ENCODE data around the gene MTHFR.
A peak's percentile ranks its signal among the peaks of the same experiment; 100 is the strongest.

Gene MTHFR

DNA sequence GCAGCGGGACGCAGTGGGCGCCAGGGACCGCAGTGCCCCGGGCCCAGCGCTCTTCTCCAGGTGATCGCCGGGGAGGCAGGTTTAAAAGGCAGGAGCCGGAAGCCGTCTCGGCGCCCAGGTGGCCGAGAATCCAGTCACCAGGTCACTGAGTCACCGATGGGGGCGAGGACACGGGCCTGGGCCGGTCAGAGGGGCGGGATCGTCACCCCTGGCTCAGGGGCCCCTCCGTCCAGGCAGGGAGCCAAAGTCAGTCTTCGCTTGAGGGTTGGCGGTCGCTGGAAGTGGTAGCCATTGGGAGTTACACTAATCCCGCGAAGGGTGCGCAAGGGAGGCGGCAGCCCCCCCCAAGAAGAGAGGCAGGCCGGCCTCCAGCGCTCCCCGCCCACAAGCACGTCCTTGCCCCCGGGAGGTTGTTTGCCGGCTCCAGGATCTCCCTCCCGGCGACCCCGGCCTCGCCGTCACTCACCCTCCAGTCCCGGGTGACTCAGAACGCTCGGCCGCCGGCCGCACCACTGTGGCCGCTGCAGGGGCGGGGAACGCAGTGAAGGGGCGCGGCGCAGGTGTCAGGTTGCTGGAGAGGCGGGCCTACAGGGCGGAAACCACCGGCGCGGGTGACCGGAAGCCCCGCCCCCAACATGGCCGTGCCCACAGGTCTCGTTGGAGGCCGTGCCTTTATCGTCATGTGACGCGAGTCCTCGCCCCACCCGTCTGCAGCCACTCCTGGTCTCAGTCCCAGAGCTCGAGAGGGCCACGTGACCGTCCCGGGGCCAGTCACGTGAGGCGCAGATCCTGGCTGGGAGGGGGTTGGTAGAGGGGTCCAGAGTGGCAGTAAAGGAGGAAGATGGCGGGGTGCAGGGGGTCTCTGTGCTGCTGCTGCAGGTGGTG lies at the start of gene MTHFR, which contains the start of gene CLCN6:
Gene MTHFR (minus strand): TSS at position 543 of the 885 bp plus-strand sequence. CDS start 2,848 bp downstream, outside the sequence.
Gene CLCN6 (plus strand): TSS at position 770 of the 885 bp plus-strand sequence. CDS start 72 bp downstream, at position 842.
- DNase-seq (ENCODE audit: low read depth in 3 of 3): peak; percentile 97 to 99 (median 97)

GRCh38 chr1:11855430-11855829 lies 49.7 kb upstream of the MTHFR start:
- DNase-seq (ENCODE audit: low read depth in 3 of 3): no peak

- DNase-seq (ENCODE audit: low read depth in 3 of 3): no peak
Observed at GRCh38 chr1:11854519-11854918, 48.8 kb upstream of the MTHFR start.

GRCh38 chr1:11851180-11851579 lies 45.4 kb upstream of the MTHFR start:
- DNase-seq (ENCODE audit: low read depth in 3 of 3): no peak

DNA sequence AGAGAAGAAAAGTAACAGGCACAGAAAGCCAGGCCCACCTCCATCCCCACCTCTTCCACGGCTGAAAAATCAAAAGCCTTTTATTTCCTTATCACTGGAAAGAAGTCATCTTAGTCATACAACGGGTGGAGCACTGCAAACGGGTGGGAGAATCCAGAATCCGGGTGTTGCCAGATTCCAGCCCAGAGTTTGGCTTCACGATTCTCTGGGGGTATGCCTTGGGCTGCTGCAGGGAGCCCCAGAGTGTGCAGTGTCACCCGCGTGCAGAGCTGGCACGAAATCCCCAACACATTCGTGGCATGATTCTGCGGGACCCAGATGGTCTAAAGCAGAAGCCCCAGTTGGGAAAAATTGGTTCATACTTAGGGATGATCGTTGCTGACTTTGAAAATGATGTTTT lies 44.4 kb upstream of the MTHFR start:
- DNase-seq (ENCODE audit: low read depth in 3 of 3): no peak

- no peak for DNase-seq (ENCODE audit: low read depth in 3 of 3)
Observed at GRCh38 chr1:11848373-11848700, 42.6 kb upstream of the MTHFR start.

DNA sequence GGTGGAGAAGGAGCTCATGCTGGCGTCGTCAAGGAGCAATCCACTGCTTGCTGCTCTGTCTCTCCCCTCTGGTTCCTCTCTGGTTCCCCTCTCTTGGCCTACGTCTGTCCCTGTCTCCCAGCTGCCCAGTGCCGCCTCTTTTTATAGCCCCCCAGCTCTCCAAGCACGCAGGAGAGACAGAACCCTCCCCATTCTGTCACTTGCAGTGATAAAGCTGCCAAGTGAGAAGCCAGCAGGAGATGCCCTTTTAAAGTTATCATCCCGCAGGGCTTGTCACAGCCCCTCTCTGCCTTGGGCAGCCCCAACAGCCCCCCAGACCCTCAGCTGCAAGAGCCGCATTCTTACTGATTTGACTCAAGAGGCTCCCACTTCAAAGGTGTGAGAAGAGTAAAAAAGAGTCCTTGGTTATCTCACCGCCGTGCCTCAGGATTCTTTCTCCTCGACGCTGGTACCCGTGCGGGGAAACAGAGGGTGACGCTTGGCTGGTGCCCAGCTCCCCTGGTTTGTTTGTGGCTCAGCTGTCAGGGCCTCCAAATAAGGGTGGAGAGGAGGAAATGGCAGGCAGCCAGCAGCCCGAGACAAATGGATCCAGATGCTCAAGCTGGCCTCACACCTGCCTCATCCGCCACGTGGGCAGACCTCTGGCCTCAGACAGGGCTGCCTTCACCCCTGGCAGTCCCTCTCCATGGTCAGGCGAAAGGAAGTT lies 42.1 kb upstream of the MTHFR start, which contains the start of gene NPPA:
Gene NPPA (minus strand): TSS at position 117 of the 706 bp plus-strand sequence. CDS start 99 bp downstream, at position 18.
- DNase-seq (ENCODE audit: low read depth in 3 of 3): no peak

DNA sequence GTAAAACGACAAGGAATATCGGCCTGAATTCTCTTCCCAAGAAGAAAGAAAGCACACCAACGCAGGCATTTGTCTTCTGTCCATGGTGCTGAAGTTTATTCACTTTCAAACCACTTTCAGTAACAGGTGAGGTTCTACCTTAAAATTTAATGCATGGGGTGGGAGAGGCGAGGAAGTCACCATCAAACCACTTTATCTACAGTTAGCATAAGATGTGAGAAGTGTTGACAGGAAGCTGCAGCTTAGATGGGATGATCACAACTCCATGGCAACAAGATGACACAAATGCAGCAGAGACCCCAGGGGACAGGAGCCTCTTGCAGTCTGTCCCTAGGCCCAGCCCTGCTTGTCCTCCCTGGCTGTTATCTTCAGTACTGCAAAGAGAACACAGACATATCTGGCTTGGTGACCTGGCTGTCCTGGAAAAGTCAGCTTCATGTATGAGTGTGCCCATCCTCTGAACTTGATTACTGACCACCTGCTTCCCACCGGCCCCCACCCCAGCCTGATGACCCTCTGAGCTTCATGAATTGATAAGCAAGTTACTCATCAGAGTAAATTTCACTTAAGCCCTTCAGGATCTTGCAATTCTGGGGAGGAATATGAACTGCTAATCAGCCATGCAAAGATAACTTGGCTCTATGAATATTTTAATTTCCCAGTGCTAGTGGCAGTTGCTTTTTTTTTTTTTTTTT lies 40.0 kb upstream of the MTHFR start:
- no peak for DNase-seq (ENCODE audit: low read depth in 3 of 3)

- DNase-seq (ENCODE audit: low read depth in 3 of 3): no peak
Observed at GRCh38 chr1:11842154-11843041, 36.6 kb upstream of the MTHFR start.

GRCh38 chr1:11841245-11842153 lies 35.7 kb upstream of the MTHFR start:
- DNase-seq (ENCODE audit: low read depth in 3 of 3): no peak

DNA sequence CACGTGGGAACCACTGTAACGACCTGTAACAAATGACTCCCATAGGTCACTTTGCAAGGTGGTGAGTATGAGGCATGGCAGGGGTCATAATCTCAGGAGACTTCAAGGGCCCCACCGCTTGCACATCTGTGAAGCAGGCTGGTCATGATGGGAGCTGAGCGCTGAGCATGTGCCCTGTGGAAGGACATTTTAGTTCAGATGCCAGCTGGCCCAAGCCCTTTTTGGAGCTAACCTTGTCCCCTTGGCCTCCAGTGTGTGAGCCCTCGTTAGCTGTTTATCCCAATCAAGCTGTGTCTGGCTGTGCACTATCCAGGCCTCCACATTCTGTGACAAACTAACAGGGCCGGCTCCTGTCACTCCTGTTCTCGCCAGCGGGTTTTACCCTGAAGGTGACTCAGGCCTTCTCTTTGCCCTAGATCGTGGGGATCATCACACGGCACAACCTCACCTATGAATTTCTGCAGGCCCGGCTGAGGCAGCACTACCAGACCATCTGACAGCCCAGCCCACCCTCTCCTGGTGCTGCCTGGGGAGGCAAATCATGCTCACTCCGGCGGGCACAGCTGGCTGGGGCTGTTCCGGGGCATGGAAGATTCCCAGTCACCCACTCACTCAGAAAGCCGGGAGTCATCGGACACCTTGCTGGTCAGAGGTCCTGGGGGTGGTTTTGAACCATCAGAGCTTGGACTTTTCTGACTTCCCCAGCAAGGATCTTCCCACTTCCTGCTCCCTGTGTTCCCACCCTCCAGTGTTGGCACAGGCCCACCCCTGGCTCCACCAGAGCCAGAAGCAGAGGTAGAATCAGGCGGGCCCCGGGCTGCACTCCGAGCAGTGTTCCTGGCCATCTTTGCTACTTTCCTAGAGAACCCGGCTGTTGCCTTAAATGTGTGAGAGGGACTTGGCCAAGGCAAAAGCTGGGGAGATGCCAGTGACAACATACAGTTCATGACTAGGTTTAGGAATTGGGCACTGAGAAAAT lies 34.3 kb upstream of the MTHFR start:
- DNase-seq (ENCODE audit: low read depth in 3 of 3): no peak

- peak; percentile 59 to 70 (median 65) for DNase-seq (ENCODE audit: low read depth in 3 of 3)
Observed at GRCh38 chr1:11838349-11839272, 32.8 kb upstream of the MTHFR start.

GRCh38 chr1:11837767-11838348 lies 32.1 kb upstream of the MTHFR start:
- no peak for DNase-seq (ENCODE audit: low read depth in 3 of 3)

GRCh38 chr1:11836955-11837766 lies 31.4 kb upstream of the MTHFR start:
- DNase-seq (ENCODE audit: low read depth in 3 of 3): no peak

GRCh38 chr1:11835441-11836225 lies 29.9 kb upstream of the MTHFR start:
- no peak for DNase-seq (ENCODE audit: low read depth in 3 of 3)

- no peak for DNase-seq (ENCODE audit: low read depth in 3 of 3)
Observed at GRCh38 chr1:11833900-11834299, 28.1 kb upstream of the MTHFR start.
